GM18858 (cell line): ENCODE results near the gene SHF.
"Not testable (repeated sequence)": the region's sequence is repeated elsewhere in the genome, so short reads cannot be mapped to it uniquely, and the experiment has no call there.

ENCODE experiments used
- ATAC-seq: cut with Tn5 transposase; IDR thresholded peaks from one replicate; pipeline ENCODE4 v1.9.1; 2021; ENCODE audit not compliant: unreplicated experiment

SHF gene, protein sequence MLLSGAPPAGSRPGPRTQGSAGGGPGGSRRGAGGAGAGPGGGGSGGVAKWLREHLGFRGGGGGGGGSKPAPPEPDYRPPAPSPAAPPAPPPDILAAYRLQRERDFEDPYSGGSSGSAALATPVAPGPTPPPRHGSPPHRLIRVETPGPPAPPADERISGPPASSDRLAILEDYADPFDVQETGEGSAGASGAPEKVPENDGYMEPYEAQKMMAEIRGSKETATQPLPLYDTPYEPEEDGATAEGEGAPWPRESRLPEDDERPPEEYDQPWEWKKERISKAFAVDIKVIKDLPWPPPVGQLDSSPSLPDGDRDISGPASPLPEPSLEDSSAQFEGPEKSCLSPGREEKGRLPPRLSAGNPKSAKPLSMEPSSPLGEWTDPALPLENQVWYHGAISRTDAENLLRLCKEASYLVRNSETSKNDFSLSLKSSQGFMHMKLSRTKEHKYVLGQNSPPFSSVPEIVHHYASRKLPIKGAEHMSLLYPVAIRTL

GRCh38 chr15:45187894-45188830 lies at the start of gene SHF:
Gene SHF, minus strand, starts transcription at chr15:45187966. Its CDS starts 15 bp downstream, at chr15:45187951.
- no peak for ATAC-seq

- not testable (repeated sequence) for ATAC-seq
These were observed 49.0 kb upstream of the SHF start for GRCh38 chr15:45236806-45237205.

- ATAC-seq, result no peak
These were observed 46.9 kb upstream of the SHF start for GRCh38 chr15:45234562-45235235.

GRCh38 chr15:45231864-45232562 lies 44.2 kb upstream of the SHF start:
- ATAC-seq, result no peak

DNA sequence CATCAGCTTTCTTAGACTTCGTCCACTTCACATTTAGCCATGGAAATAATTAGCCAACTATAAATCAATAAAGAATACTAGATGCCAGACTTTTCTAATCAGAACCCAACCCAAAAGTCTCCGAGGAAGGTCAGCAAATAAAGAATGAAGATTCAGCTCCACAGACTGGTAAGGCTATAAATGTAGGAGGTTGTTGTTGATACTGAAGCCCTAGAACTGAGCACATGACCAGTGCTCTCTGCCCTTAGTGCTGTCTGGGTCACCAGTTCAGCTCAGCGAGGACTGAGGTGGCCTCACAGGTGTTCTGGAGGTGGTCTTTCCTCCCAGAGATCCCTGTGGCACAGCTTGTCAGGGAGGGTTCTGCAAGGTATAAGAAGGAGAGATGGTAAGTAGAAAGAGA lies 43.4 kb upstream of the SHF start:
- ATAC-seq, result no peak

DNA sequence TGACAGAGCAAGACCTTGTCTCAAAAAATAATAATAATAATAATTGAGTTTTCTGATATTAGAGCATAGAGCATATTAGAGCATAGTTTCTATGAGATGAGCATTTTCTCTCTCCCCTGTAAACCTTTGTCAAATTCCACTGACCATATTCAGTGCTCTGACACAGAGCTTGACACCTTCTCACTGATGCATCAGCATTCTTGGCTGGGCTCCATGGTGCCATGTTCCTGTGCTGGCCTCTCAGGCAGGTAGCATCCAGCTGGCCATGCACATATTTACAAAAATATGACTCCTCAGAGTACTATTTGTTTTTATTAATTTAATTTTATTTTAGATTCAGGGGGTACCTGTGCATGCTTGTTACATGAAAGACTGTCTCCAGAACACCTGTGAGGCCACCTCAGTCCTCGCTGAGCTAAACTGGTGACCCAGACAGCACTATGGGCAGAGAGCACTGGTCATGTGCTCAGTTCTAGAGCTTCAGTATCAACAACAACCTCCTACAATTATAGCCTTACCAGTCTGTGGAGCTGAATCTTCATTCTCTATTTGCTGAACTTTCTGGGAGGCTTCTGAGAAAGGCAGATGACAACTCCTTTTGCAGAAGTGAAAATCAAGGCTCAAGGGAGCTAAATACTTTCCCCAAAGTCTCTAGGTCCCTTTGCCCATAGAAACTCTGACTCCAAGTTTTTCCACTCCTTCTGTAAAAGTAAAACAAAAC lies 42.6 kb upstream of the SHF start:
- ATAC-seq, result no peak

- no peak for ATAC-seq
These were observed 41.2 kb upstream of the SHF start for GRCh38 chr15:45228931-45229330.

- ATAC-seq, result no peak
These were observed 37.9 kb upstream of the SHF start for GRCh38 chr15:45225506-45226273.

- no peak for ATAC-seq
These were observed 37.0 kb upstream of the SHF start for GRCh38 chr15:45224621-45225217.

- ATAC-seq, result no peak
These were observed 34.2 kb upstream of the SHF start for GRCh38 chr15:45221967-45222366.

DNA sequence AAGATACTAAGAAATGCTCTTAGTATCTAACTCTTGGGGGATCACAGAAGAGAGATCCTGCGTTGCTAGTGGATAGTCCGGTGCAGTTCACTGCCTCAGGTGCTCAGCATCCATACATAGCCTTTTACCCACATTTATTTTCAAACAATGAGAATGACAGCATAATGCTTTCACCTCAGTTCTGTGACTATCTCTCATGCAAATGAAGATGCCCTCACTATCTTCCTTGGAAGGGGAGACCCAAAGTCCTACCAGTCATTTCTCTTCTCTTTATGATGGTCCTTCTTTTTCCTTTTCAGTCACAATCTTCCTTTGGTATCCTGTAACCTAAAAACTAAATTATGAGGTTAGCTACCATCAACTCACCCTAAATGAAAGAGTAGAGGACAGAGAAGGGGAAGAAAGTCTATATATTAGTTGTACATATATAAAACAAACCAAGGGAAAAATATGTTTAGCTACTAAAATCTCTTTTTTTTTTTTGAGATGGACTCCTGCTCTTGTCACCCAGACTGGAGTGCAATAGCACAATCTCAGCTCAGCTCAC lies 33.4 kb upstream of the SHF start:
- no peak for ATAC-seq

DNA sequence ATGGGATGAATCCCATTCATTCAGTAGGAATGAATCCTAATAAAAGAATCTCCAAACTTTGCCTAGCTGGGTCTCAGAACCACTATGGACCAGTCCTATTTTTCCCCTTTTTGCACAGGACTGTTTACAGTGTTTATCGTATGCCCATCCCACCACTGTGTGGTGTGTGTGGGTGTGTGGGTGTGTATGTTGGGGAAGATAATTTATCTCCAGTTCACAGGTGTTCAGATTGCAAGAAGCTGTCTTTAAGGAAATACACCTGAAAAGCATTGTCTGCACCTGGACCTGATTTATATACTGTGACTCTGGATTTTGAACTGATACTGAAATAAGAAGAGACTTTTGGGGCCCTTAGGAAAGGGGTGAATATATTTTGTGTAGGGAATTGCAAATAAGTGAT lies 24.7 kb upstream of the SHF start:
- no peak for ATAC-seq

- ATAC-seq, result no peak
These were observed 17.4 kb upstream of the SHF start for GRCh38 chr15:45205192-45205591.

DNA sequence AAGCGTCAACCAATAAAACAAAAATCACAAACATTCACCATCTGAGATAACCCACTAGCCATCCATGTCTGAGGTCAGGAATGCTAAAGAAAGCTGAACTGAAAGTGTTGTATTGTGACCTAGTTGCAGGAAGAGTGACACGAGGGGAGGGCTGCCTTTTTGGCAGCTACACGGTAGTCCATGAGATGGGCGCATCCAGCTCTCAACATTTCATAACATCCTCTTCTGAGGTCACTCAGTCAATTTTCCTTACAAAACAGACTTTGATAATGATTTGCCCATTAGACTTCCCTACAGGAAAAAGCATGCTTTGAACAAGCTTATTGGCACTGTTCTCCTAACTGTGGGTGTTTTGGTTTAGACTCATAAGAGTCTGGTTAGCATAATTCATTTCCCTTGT lies 15.4 kb upstream of the SHF start:
- no peak for ATAC-seq

DNA sequence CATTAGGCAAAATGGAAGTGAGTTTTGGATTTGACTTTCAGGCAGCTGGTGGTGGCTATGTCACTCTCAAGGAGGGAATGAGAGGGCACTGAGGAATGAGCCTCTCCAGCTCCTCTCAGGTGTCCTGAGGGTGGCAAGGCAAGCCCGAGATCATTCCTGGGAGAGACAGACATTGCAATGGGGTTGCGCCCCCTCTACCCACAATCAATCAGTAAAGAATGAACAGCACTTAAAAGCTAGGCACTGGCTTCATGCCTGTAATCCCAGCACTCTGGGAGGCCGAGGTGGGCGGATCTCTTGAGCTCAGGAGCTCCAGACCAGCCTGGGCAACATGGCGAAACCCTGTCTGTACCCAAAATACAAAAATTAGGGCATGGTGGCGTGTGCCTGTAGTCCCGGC lies 14.1 kb upstream of the SHF start:
- ATAC-seq, result no peak

DNA sequence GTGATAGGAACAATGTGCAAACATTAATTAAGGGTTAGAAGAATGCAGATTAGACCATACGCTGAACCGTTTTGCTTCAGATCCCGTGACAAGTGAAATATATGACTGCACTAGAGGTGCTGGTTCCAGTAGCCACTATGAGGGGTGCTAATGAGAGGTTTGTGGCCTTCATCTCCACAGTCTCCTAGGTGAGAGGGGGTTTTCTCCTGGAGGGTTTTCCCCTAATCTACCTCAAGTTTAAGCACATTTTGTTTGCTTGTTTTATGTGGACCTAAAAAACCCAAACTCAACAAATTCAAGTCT lies 13.7 kb upstream of the SHF start:
- ATAC-seq, result no peak

- no peak for ATAC-seq
These were observed 13.2 kb upstream of the SHF start for GRCh38 chr15:45200799-45201556.
